CD4-positive, CD25-positive, alpha-beta regulatory T cell (primary cell): ENCODE results near the gene PARP9. TPM values are rescaled to one million over a fixed set of nuclear protein-coding genes. Genes with fewer than 3 reads are reported as not detected.
"Not testable (repeated sequence)": the region's sequence is repeated elsewhere in the genome, so short reads cannot be mapped to it uniquely, and the experiment has no call there.

Source experiments
- ATAC-seq, 2 donors: fragments of 150-1000 bp; cut with Tn5 transposase; one replicate each; pipeline ENCODE4 v1.10.0; 2021; ENCODE audit warnings: low read depth in 2 of 2, moderate number of reproducible peaks in 2 of 2, moderate library complexity in 1 of 2
- DNase-seq, 3 donors: peaks; one replicate each; pipeline versions ENCODE4 v3.0.0 to v3.0.0-alpha.2; 2012 to 2022; ENCODE audit warnings: mixed read lengths in 1 of 3
- H3K27ac ChIP-seq: one replicate; pipeline ENCODE4 v1.7.0; 2013; ENCODE audit warnings: mild to moderate bottlenecking, low read length; ENCODE audit not compliant: insufficient read depth, poor library complexity, severe bottlenecking
- H3K27me3 ChIP-seq: one replicate; pipeline ENCODE4 v1.7.0; 2013; ENCODE audit warnings: low read length; ENCODE audit not compliant: control insufficient read depth, insufficient read depth
- H3K36me3 ChIP-seq: one replicate; pipeline ENCODE4 v1.7.0; 2013; ENCODE audit warnings: mild to moderate bottlenecking, low read length, moderate library complexity; ENCODE audit not compliant: control insufficient read depth, insufficient read depth
- H3K4me1 ChIP-seq: 2 replicates; pipeline ENCODE4 v1.7.0; 2013; ENCODE audit warnings: mild to moderate bottlenecking, low read length; ENCODE audit not compliant: insufficient read depth, control insufficient read depth, poor library complexity, severe bottlenecking
- H3K4me3 ChIP-seq: one replicate; pipeline ENCODE4 v1.7.0; 2013; ENCODE audit warnings: low read depth, mild to moderate bottlenecking, low read length, moderate library complexity
- H3K9me3 ChIP-seq, 2 experiments: 1 replicate in 1 of 2; 2 replicates in 1 of 2; pipeline ENCODE4 v1.7.0; 2013; ENCODE audit warnings: low read length in 2 of 2, mild to moderate bottlenecking in 1 of 2, moderate library complexity in 1 of 2; ENCODE audit not compliant: control insufficient read depth in 2 of 2
- H3K27ac Mint-ChIP-seq, 3 donors: one replicate each; pipeline ENCODE4 v1.8.0; 2020 to 2022; ENCODE audit warnings: mild to moderate bottlenecking in 3 of 3, mixed read lengths in 3 of 3, moderate library complexity in 2 of 3
- H3K27me3 Mint-ChIP-seq: one replicate; pipeline ENCODE4 v1.8.0; 2022; ENCODE audit warnings: mild to moderate bottlenecking, mixed read lengths
- H3K36me3 Mint-ChIP-seq: one replicate; pipeline ENCODE4 v1.8.0; 2020; ENCODE audit warnings: mixed read lengths
- H3K4me1 Mint-ChIP-seq, 4 donors: one replicate each; pipeline ENCODE4 v1.8.0; 2020 to 2022; ENCODE audit warnings: mixed read lengths in 4 of 4, mild to moderate bottlenecking in 1 of 4
- H3K4me3 Mint-ChIP-seq, 4 donors: one replicate each; pipeline ENCODE4 v1.8.0; 2020 to 2022; ENCODE audit warnings: mild to moderate bottlenecking in 4 of 4, mixed read lengths in 4 of 4, moderate library complexity in 3 of 4
- H3K9me3 Mint-ChIP-seq, 7 donors: one replicate each; pipeline ENCODE4 v1.8.0; 2020 to 2022; ENCODE audit warnings: mixed read lengths in 7 of 7, mild to moderate bottlenecking in 3 of 7, moderate library complexity in 2 of 7
- polyA plus RNA-seq, 4 donors: library from polyadenylated mRNA; unstranded; fragments of 300-500 nt; fragmentation: Illumina TruSeq; gene quantifications; one replicate each; pipeline ENCODE4 v1.2.3, GENCODE V29; 2021
- total RNA-seq: library from RNA; stranded (reverse); gene quantifications from one replicate; pipeline ENCODE4 v1.2.3, GENCODE V29; 2022

The PARP9 gene
- total and polyA plus RNA-seq, 5 donors from 2014 or later = 24.2 to 47.6 (median 41.7) TPM

- no peak for ATAC-seq
- Mint-ChIP-seq H3K9me3 (no peaks in the 10 kb centered on the region), H3K36me3 (peaks cover 42% of the 10 kb centered on the region), H3K4me1 (peaks cover 37 to 77% (median 57%) of the 10 kb centered on the region in 4 donors), H3K27me3 (no peaks in the 10 kb centered on the region), H3K27ac (peak overlapping the region; percentile 55 to 95 (median 84)), H3K4me3 (peak overlapping the region in 3 of 4 donors; percentile 15 to 41 (median 18))
- H3K27ac ChIP-seq = peak overlapping the region; percentile 42
- H3K27me3 ChIP-seq = no peaks in the 10 kb centered on the region
- no peak overlapping the region for H3K4me3 ChIP-seq
- H3K4me1 ChIP-seq = peaks cover 32% of the 10 kb centered on the region
- H3K36me3 ChIP-seq = peaks cover 58% of the 10 kb centered on the region
- no peak for DNase-seq
- no peaks in the 10 kb centered on the region for H3K9me3 ChIP-seq
Measured at GRCh38 chr3:122568755-122569154, 4.7 kb upstream of the PARP9 start.

GRCh38 chr3:122568131-122568530, 4.0 kb upstream of the PARP9 start:
- H3K27ac Mint-ChIP-seq = peak overlapping the region; percentile 55 to 95 (median 84)
- peaks cover 45% of the 10 kb centered on the region for H3K36me3 Mint-ChIP-seq
- not testable (repeated sequence) for H3K9me3 Mint-ChIP-seq, H3K27me3 Mint-ChIP-seq, H3K4me3 ChIP-seq, DNase-seq, H3K9me3 ChIP-seq, ATAC-seq, H3K27me3 ChIP-seq
- Histone ChIP-seq H3K36me3 (peaks cover 58% of the 10 kb centered on the region), H3K4me1 (peaks cover 37% of the 10 kb centered on the region), H3K27ac (peak overlapping the region; percentile 42)
- H3K4me3 Mint-ChIP-seq = peak overlapping the region in 3 of 4 donors; percentile 18 to 97 (median 61)
- peaks cover 39 to 76% (median 59%) of the 10 kb centered on the region in 4 donors for H3K4me1 Mint-ChIP-seq

- peaks cover 32 to 76% (median 64%) of the 10 kb centered on the region in 4 donors for H3K4me1 Mint-ChIP-seq
Measured at GRCh38 chr3:122563717-122564025, 429 bp downstream of the PARP9 start.

GRCh38 chr3:122562923-122563716, 980 bp downstream of the PARP9 start:
- Histone ChIP-seq H3K9me3 (no peaks in the 10 kb centered on the region), H3K4me3 (peak overlapping the region; percentile 97), H3K27me3 (no peaks in the 10 kb centered on the region), H3K4me1 (peaks cover 51% of the 10 kb centered on the region), H3K27ac (peak overlapping the region; percentile 81), H3K36me3 (peaks cover 36% of the 10 kb centered on the region)
- Mint-ChIP-seq H3K27me3 (no peaks in the 10 kb centered on the region), H3K4me1 (peaks cover 27 to 70% (median 59%) of the 10 kb centered on the region in 4 donors), H3K9me3 (no peaks in the 10 kb centered on the region), H3K27ac (peak overlapping the region; percentile 91 to 99 (median 95)), H3K4me3 (peak overlapping the region; percentile 89 to 99 (median 98)), H3K36me3 (peaks cover 27% of the 10 kb centered on the region)
- DNase-seq (peak in 1 of 3 donors; percentile 16), ATAC-seq (no peak)

More at GRCh38 chr3:122563717-122564025, 429 bp downstream of the PARP9 start:
- DNase-seq (peak in 1 of 3 donors; percentile 41), ATAC-seq (no peak)
- Mint-ChIP-seq H3K4me3 (peak overlapping the region; percentile 89 to 99 (median 98)), H3K27ac (peak overlapping the region; percentile 91 to 99 (median 95)), H3K36me3 (peaks cover 29% of the 10 kb centered on the region), H3K27me3 (no peaks in the 10 kb centered on the region), H3K9me3 (no peaks in the 10 kb centered on the region)
- Histone ChIP-seq H3K4me3 (peak overlapping the region; percentile 97), H3K27me3 (no peaks in the 10 kb centered on the region), H3K36me3 (peaks cover 36% of the 10 kb centered on the region), H3K4me1 (peaks cover 51% of the 10 kb centered on the region), H3K27ac (peak overlapping the region; percentile 81), H3K9me3 (no peaks in the 10 kb centered on the region)

GRCh38 chr3:122560680-122561079, 3.4 kb downstream of the PARP9 start:
- ATAC-seq (peak; percentile 29 to 32), DNase-seq (peak; percentile 28 to 85 (median 67))
- Mint-ChIP-seq H3K4me1 (peaks cover 17 to 59% (median 42%) of the 10 kb centered on the region in 4 donors), H3K36me3 (peaks cover 33% of the 10 kb centered on the region), H3K4me3 (peak overlapping the region; percentile 5 to 76 (median 36)), H3K27me3 (no peaks in the 10 kb centered on the region), H3K9me3 (no peaks in the 10 kb centered on the region), H3K27ac (peak overlapping the region in 2 of 3 donors; percentile 70 to 73)
- peaks cover 40% of the 10 kb centered on the region for H3K4me1 ChIP-seq
- H3K27me3 ChIP-seq = no peaks in the 10 kb centered on the region
- no peak overlapping the region for H3K4me3 ChIP-seq
- peaks cover 40% of the 10 kb centered on the region for H3K36me3 ChIP-seq
- H3K9me3 ChIP-seq = no peaks in the 10 kb centered on the region
- H3K27ac ChIP-seq = no peak overlapping the region

- H3K36me3 Mint-ChIP-seq = peaks cover 41% of the 10 kb centered on the region
- peak overlapping the region; percentile 5 to 73 (median 38) for H3K27ac Mint-ChIP-seq
Measured at GRCh38 chr3:122559906-122560305, 4.2 kb downstream of the PARP9 start.

GRCh38 chr3:122558605-122559004, 5.5 kb downstream of the PARP9 start:
- DNase-seq (no peak), ATAC-seq (no peak)
- Histone ChIP-seq H3K27ac (no peak overlapping the region), H3K4me3 (no peak overlapping the region), H3K9me3 (no peaks in the 10 kb centered on the region), H3K27me3 (no peaks in the 10 kb centered on the region), H3K36me3 (peaks cover 59% of the 10 kb centered on the region), H3K4me1 (peaks cover 25% of the 10 kb centered on the region)
- Mint-ChIP-seq H3K36me3 (peaks cover 45% of the 10 kb centered on the region), H3K27me3 (no peaks in the 10 kb centered on the region), H3K9me3 (no peaks in the 10 kb centered on the region), H3K27ac (no peak overlapping the region), H3K4me1 (peaks cover 14 to 54% (median 43%) of the 10 kb centered on the region in 4 donors), H3K4me3 (peak overlapping the region in 1 of 4 donors; percentile 53)

More at GRCh38 chr3:122559906-122560305, 4.2 kb downstream of the PARP9 start:
- Mint-ChIP-seq H3K9me3 (no peaks in the 10 kb centered on the region), H3K4me3 (peak overlapping the region in 2 of 4 donors; percentile 35 to 40), H3K4me1 (peaks cover 17 to 56% (median 42%) of the 10 kb centered on the region in 4 donors), H3K27me3 (no peaks in the 10 kb centered on the region)
- H3K27me3 ChIP-seq = no peaks in the 10 kb centered on the region
- peaks cover 47% of the 10 kb centered on the region for H3K36me3 ChIP-seq
- H3K9me3 ChIP-seq = no peaks in the 10 kb centered on the region
- no peak overlapping the region for H3K27ac ChIP-seq
- no peak for ATAC-seq
- H3K4me3 ChIP-seq = no peak overlapping the region
- no peak for DNase-seq
- H3K4me1 ChIP-seq = peaks cover 32% of the 10 kb centered on the region
